GM12873 (cell line): ENCODE measurements around the gene PRAMEF27.
"Not testable (repeated sequence)": the region's sequence is repeated elsewhere in the genome, so short reads cannot be mapped to it uniquely, and the experiment has no call there.

ENCODE experiments used
- CTCF ChIP-seq: IDR thresholded peaks from 2 replicates; pipeline ENCODE4 v1.5.1; 2012; ENCODE audit warnings: low read depth, mild to moderate bottlenecking, moderate library complexity, low read length, control low read depth; ENCODE audit not compliant: insufficient read depth; ENCODE audit errors: missing control alignments

PRAMEF27 gene

GRCh38 chr1:13056475-13056874, at the start of gene PRAMEF27:
Gene PRAMEF27 (minus strand): TSS chr1:13056575. CDS start chr1:13053659, 2,916 bp downstream.
- not testable (repeated sequence) for TF ChIP-seq CTCF

- TF ChIP-seq CTCF: not testable (repeated sequence)
These were observed 14.1 kb upstream of the PRAMEF27 start, which contains the start of gene PRAMEF25 for GRCh38 chr1:13070474-13070873. Gene PRAMEF25 (plus strand): TSS chr1:13070774. CDS start chr1:13073694, 2,920 bp downstream.
